ENCODE results near the gene CASP4.
"Not testable (repeated sequence)": the region's sequence is repeated elsewhere in the genome, so short reads cannot be mapped to it uniquely, and the experiment has no call there.

Gene CASP4

GRCh38 chr11:104968355-104968855 lies at the start of gene CASP4:
Gene CASP4 (minus strand): TSS chr11:104968574. CDS start chr11:104968525, 49 bp downstream.
- DNase-seq = no peak

GRCh38 chr11:105007463-105007862 lies 39.1 kb upstream of the CASP4 start:
- DNase-seq = no peak

- no peak for DNase-seq
Measured at GRCh38 chr11:105005451-105005845, 37.1 kb upstream of the CASP4 start.

GRCh38 chr11:105004021-105004420 lies 35.6 kb upstream of the CASP4 start:
- DNase-seq = no peak

- no peak for DNase-seq
Measured at GRCh38 chr11:105003151-105003550, 34.8 kb upstream of the CASP4 start.

GRCh38 chr11:105000797-105001196 lies 32.4 kb upstream of the CASP4 start:
- DNase-seq = no peak

GRCh38 chr11:105000167-105000566 lies 31.8 kb upstream of the CASP4 start:
- DNase-seq = no peak

GRCh38 chr11:104999721-105000120 lies 31.3 kb upstream of the CASP4 start:
- no peak for DNase-seq

- DNase-seq = no peak
Measured at GRCh38 chr11:104997288-104997687, 28.9 kb upstream of the CASP4 start.

- DNase-seq = no peak
Measured at GRCh38 chr11:104995001-104995408, 26.6 kb upstream of the CASP4 start.

GRCh38 chr11:104992781-104993180 lies 24.4 kb upstream of the CASP4 start:
- no peak for DNase-seq

GRCh38 chr11:104991994-104992393 lies 23.6 kb upstream of the CASP4 start:
- no peak for DNase-seq

GRCh38 chr11:104984808-104985207 lies 16.4 kb upstream of the CASP4 start:
- no peak for DNase-seq

- no peak for DNase-seq
Measured at GRCh38 chr11:104979839-104980238, 11.5 kb upstream of the CASP4 start.

- no peak for DNase-seq
Measured at GRCh38 chr11:104973616-104974015, 5.2 kb upstream of the CASP4 start.

GRCh38 chr11:104972924-104973323 lies 4.5 kb upstream of the CASP4 start:
- not testable (repeated sequence) for DNase-seq

- DNase-seq = no peak
Measured at GRCh38 chr11:104970756-104971155, 2.4 kb upstream of the CASP4 start.

- no peak for DNase-seq
Measured at GRCh38 chr11:104968856-104969776, 742 bp upstream of the CASP4 start.

GRCh38 chr11:104967534-104968354 lies 630 bp downstream of the CASP4 start:
- no peak for DNase-seq

- no peak for DNase-seq
Measured at GRCh38 chr11:104965735-104966134, 2.6 kb downstream of the CASP4 start.

- no peak for DNase-seq
Measured at GRCh38 chr11:104964247-104964646, 4.1 kb downstream of the CASP4 start.

GRCh38 chr11:104962852-104963251 lies 5.5 kb downstream of the CASP4 start:
- no peak for DNase-seq

GRCh38 chr11:104957280-104957679 lies 11.1 kb downstream of the CASP4 start:
- DNase-seq = no peak

- DNase-seq = no peak
Measured at GRCh38 chr11:104956528-104956927, 11.8 kb downstream of the CASP4 start.
